ENCODE results near the gene B3GALNT2.

B3GALNT2 gene

DNA sequence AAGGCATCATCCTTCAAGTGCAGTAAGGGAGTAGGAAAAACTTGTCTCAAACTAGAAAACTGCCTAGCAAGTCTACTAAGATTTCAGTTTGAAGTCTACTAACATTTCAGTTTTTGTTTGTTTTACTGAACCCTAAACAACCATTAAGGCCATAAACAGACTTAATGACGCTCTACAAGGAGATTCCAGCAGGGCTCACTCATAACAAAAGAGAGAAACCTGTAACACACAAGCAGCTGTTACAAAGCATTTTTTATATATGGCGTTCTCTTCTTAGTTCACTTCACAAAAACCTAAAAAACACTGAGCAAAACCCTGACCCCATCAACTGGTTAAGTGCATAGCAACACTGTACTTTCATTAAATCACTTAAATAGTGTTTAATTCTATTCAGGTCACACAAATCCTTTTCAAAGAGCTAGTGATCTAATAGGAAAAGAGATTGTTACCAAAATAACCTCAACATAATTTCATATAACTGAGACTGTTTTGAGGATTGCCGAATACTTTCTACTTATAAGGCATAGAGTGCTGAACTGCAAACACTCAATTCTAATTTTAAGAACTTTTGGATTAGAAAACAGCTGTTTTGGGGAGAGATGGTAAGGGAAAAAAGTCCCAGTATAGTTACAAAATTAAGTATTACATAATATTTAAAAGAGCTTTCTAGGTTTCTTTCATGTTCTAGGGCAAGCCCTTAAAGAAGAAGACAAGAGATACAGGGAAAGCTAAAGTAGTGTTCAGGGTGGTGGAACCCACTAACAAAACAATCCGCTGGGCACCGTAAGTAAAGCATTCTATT is 1.4 kb downstream of the B3GALNT2 start:
- FAIRE-seq (no peak), DNase-seq (ENCODE audit: insufficient read length, low spot score) (no peak)
- TF ChIP-seq, protein P1, sequence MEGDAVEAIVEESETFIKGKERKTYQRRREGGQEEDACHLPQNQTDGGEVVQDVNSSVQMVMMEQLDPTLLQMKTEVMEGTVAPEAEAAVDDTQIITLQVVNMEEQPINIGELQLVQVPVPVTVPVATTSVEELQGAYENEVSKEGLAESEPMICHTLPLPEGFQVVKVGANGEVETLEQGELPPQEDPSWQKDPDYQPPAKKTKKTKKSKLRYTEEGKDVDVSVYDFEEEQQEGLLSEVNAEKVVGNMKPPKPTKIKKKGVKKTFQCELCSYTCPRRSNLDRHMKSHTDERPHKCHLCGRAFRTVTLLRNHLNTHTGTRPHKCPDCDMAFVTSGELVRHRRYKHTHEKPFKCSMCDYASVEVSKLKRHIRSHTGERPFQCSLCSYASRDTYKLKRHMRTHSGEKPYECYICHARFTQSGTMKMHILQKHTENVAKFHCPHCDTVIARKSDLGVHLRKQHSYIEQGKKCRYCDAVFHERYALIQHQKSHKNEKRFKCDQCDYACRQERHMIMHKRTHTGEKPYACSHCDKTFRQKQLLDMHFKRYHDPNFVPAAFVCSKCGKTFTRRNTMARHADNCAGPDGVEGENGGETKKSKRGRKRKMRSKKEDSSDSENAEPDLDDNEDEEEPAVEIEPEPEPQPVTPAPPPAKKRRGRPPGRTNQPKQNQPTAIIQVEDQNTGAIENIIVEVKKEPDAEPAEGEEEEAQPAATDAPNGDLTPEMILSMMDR (IDR thresholded peaks at IDR 0.05; ENCODE audit: insufficient read depth, missing control alignments) = no peak

DNA sequence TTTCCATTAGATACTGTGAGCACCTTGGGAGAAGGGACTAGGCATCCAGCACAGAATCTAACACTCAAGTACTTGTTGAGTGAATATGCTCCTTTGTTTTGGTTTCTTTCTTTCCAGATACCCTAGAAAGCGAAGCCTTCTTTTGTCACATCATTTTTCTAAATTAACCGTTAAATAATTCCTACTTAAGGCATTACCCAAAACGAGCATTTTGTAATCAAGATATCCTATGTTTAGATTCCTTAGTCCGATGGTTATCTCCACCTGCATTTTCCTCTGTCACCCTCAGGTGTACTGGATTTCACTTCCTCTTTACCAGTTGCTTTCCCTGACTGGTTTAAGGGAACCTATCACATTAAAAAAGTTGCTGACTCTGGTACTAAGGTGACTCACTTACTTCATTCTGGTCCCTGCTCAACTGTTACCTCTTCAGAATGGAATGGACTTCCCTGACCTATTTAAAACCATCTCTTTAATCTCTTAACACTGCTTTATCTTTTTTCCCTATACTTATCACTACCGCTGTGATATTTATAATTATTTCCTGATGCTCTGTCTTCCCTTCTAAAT is 3.2 kb downstream of the B3GALNT2 start:
- FAIRE-seq (no peak), DNase-seq (ENCODE audit: insufficient read length, low spot score) (no peak)
- TF ChIP-seq, protein P1 (IDR thresholded peaks at IDR 0.05; ENCODE audit: insufficient read depth, missing control alignments) = no peak

DNA sequence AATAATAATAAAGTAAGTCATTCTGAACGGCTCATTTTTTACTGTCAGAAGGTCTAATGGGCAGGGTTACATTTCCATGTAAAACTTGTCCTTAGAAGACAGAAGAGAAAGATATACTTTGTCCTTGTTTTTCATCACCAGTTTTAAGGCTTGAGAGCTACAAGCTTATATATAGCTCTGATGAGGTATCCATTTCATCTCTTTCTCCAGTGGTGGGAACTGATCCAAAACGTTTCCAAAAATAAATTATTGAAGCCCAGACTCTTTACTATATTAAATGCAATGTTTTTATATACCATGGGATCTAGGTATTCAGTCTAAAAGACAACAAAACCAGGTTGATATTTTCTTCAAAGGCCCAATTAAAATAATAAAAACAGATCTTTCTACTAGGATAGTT is 8.7 kb downstream of the B3GALNT2 start:
- DNase-seq (ENCODE audit: insufficient read length, low spot score) (no peak), FAIRE-seq (peak; percentile 16)
- TF ChIP-seq, protein P1 (IDR thresholded peaks at IDR 0.05; ENCODE audit: insufficient read depth, missing control alignments) = no peak

DNA sequence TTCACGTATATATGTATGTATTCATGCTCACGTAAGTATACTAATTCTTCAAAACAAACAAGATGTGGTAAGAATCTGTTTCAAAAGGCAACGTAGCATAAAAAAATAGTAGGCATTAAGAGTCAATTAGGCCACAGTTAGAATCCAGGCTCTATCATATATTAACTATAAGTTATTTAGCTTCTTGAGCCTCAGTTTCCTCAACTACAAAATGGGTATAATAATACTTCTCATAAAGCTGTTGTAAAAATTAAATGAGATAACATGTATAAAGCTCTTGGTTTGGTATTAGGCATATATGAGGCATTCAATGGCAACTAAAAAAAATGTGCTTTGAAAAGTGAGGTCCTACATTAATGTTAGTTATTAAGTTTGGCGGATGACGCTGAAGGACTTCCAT is 9.2 kb downstream of the B3GALNT2 start:
- TF ChIP-seq, protein P1 (IDR thresholded peaks at IDR 0.05; ENCODE audit: insufficient read depth, missing control alignments) = no peak
- DNase-seq (ENCODE audit: insufficient read length, low spot score) = no peak
- FAIRE-seq = peak; percentile 64

DNA sequence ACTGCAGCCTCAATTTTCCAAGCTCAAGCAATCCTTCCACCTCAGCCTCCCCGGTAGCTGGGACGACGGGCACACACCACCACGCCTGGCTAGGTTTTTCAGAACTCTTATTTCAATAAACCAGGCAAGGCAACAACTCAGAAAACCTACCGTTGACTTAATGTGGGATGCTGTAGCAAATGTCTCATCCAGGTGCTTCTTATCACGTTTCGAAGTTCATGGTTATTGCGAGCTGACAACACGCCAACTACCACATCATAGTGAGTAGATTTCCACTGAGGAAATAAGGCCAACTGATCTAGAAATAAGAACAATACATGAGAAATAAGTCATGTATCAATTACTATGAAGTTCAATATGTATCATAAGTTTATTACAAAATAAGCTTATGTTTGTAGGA is 9.7 kb downstream of the B3GALNT2 start:
- TF ChIP-seq, protein P1 (IDR thresholded peaks at IDR 0.05; ENCODE audit: insufficient read depth, missing control alignments) = no peak
- FAIRE-seq = no peak
- no peak for DNase-seq (ENCODE audit: insufficient read length, low spot score)

DNA sequence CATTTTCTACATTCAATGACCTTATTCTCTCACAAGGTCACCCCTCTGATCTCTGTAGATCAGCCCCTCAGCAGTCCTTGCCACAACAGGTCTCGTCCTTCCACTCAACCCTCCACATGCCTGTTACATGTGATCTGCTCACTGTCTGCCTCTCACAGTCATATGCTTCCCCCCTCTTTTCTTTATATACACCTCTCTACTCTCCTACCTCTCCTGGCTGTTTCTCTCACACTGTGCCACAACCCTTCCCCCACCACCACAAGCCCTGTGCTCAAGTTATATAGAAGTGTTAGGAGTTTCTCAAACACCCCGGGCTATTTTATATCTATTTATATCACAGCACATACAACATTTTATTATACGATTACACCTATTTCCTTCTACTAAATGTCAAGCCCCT is 12.6 kb downstream of the B3GALNT2 start:
- DNase-seq (ENCODE audit: insufficient read length, low spot score) = no peak
- TF ChIP-seq, protein P1 (IDR thresholded peaks at IDR 0.05; ENCODE audit: insufficient read depth, missing control alignments) = no peak
- no peak for FAIRE-seq

DNA sequence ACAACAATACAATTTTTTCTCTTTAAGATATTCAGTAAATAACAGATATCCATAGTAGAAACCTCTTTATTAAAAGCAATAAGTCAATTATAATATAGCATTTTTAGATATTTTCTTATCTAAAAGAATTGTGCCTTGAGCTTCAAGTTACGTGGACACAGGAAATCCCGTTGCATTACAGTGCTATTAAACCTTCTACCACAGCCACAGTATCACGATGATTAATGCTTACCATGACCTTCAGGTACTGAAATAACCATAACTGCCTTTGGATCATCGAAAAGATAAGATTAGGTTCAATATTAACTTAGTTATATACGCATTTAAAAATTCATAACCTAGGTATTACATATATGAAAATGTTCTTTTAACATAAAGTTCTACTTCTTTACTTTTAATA is 17.9 kb downstream of the B3GALNT2 start:
- TF ChIP-seq, protein P1 (IDR thresholded peaks at IDR 0.05; ENCODE audit: insufficient read depth, missing control alignments) = no peak
- FAIRE-seq (peak; percentile 29), DNase-seq (ENCODE audit: insufficient read length, low spot score) (no peak)

Data from D721Med (cell line).